Heart left ventricle (tissue), 16 donors: ENCODE measurements around the gene WDR90. TPM values are rescaled to one million over a fixed set of nuclear protein-coding genes. Genes with fewer than 3 reads are reported as not detected.

Experiments used
- ATAC-seq, 4 donors: fragments of 200-7000 bp; cut with Tn5 transposase; one replicate each; pipeline ENCODE4 v1.9.1; 2020 to 2022; ENCODE audit warnings: moderate library complexity in 4 of 4, mild to moderate bottlenecking in 3 of 4, moderate number of reproducible peaks in 1 of 4
- DNase-seq, 5 donors: peaks; one replicate each; pipeline ENCODE4 v3.0.0-alpha.2; 2020
- H3K27ac ChIP-seq, 12 donors: fragments of 200-600 bp; sonication (generic) in 4 of 12; one replicate each; pipeline versions ENCODE4 v1.5.0 to v1.8.0; 2016 to 2022; ENCODE audit warnings: mild to moderate bottlenecking in 2 of 12
- H3K27me3 ChIP-seq, 9 donors: fragments of 200-600 bp; sonication (generic) in 2 of 9; one replicate each; pipeline versions ENCODE4 v1.5.1 to v1.8.0; 2016 to 2022; ENCODE audit warnings: mild to moderate bottlenecking in 3 of 9
- H3K36me3 ChIP-seq, 9 donors: fragments of 200-600 bp; sonication (generic) in 2 of 9; one replicate each; pipeline versions ENCODE4 v1.5.0 to v1.8.0; 2018 to 2022; ENCODE audit warnings: mild to moderate bottlenecking in 2 of 9
- H3K4me1 ChIP-seq, 12 donors: fragments of 200-600 bp; sonication (generic) in 4 of 12; one replicate each; pipeline versions ENCODE4 v1.5.0 to v1.8.0; 2016 to 2022; ENCODE audit warnings: mild to moderate bottlenecking in 3 of 12
- H3K4me3 ChIP-seq, 12 donors: fragments of 200-600 bp; sonication (generic) in 4 of 12; one replicate each; pipeline versions ENCODE4 v1.5.0 to v1.8.0; 2017 to 2022; ENCODE audit warnings: mild to moderate bottlenecking in 9 of 12, moderate library complexity in 4 of 12
- H3K9me3 ChIP-seq, 12 donors: fragments of 200-600 bp; sonication (generic) in 4 of 12; one replicate each; pipeline versions ENCODE4 v1.5.0 to v1.8.0; 2016 to 2022; ENCODE audit warnings: mild to moderate bottlenecking in 1 of 12
- CTCF ChIP-seq, 12 donors: fragments of 200-600 bp; sonication (generic) in 4 of 12; IDR thresholded peaks; one replicate each; pipeline versions ENCODE4 v1.5.0 to v1.8.0; 2018 to 2022; ENCODE audit warnings: antibody characterized with exemption in 12 of 12, mild to moderate bottlenecking in 5 of 12
- POLR2A ChIP-seq, 2 donors: fragments of 450-650 bp; IDR thresholded peaks; one replicate each; pipeline ENCODE4 v1.6.1; 2017; ENCODE audit warnings: antibody characterized with exemption in 2 of 2, mild to moderate bottlenecking in 2 of 2, moderate library complexity in 2 of 2
- WGBS, 4 donors: extraction: QIAGEN DNeasy Blood & Tissue Kit in 2 of 4; methylation state at CpG; one replicate each; pipeline versions ENCODE4 v1.1.5 to v1.1.7; 2013 to 2018; 5-methylcytosine and 5-hydroxymethylcytosine counted together
- intact Hi-C, 10 donors: fragments of 100-400 bp; cut with DNase I; formaldehyde crosslinking; loops; one replicate each; pipeline versions ENCODE4 v1.11.1 to v1.14.2; 2022
- polyA plus RNA-seq, 2 donors: library from polyadenylated mRNA; stranded (reverse); fragments of 200-250 nt; gene quantifications; one replicate each; pipeline ENCODE4 v1.2.3, GENCODE V29; 2013
- total RNA-seq, 9 donors: library from RNA; depleted of rRNA in 2 of 9; stranded (reverse); fragments of >200 nt in 2 of 9; fragmentation: NEBNext Ultra II Directional in 3 of 9; extraction: Animal tissue kit (Norgen Biotek cat#: 25700) in 3 of 9; gene quantifications; one replicate each; pipeline versions ENCODE4 v1.1.0 to v1.2.4, GENCODE V29; 2016 to 2023
- donor health status: ischemic (EF 13 %, LVEDD 7.1; RV severe dilation, severe dysfunction).
- donor health status: healthy with polysubstance abuse.
- donor health status: DM: no; HTN: yes; CAD: no.
- donor health status: DM: no; HTN: no; CAD: no.
- donor health status: ischemic (EF 25% LVEDD 6.9; RV normal size, moderate dysfunction).
- donor health status: ischemic (EF 25% LVEDD 5.7; RV mildly dilated, moderate dysfunction).
- donor health status: healthy.
- donor health status: DM: yes; HTN: yes; CAD: no.
- donor health status: ischemic (EF 35%, LVEDD 5.7; RV mildly dilated, moderate dysfunction).
- donor health status: nonischemic (EF 11% LVEDD 7.7; RV severe dilation, severe dysfunction).
- donor health status: DM: yes; HTN: yes; CAD: no.
- donor health status: PGD.
- donor health status: ischemic (EF 29% LVEDD 5.4; RV normal size, mild dysfunction).
- donor health status: nonischemic (EF 23%, LVEDD 6.1; RV moderate dilation, normal function).

The WDR90 gene
- total and polyA plus RNA-seq, 11 donors: 3.7 to 17.4 (median 8.6) TPM

- no peak for TF ChIP-seq CTCF (IDR thresholded peaks at IDR 0.05)
- no peak for TF ChIP-seq POLR2A (IDR thresholded peaks at IDR 0.05)
- peaks cover 0 to 19% (median 0%) of the 10 kb centered on the region in 12 donors for H3K4me1 ChIP-seq
- H3K27ac ChIP-seq: no peak overlapping the region
- no peaks in the 10 kb centered on the region for H3K36me3 ChIP-seq
- DNase-seq (no peak), ATAC-seq (no peak)
- no peak overlapping the region for H3K4me3 ChIP-seq
- WGBS, 4 donors: 93 to 97% (median 94%) methylated on average over 16 to 22 of the region's 22 CpGs
- H3K27me3 ChIP-seq: no peaks in the 10 kb centered on the region
- peaks cover 0 to 7% (median 0%) of the 10 kb centered on the region in 12 donors for H3K9me3 ChIP-seq
- intact Hi-C loops: no loop called here
Measured at GRCh38 chr16:606656-607307, 42.4 kb upstream of the WDR90 start.

- no peak overlapping the region for H3K27ac ChIP-seq
- DNase-seq: no peak
- TF ChIP-seq POLR2A (IDR thresholded peaks at IDR 0.05): no peak
- no peak for TF ChIP-seq CTCF (IDR thresholded peaks at IDR 0.05)
- H3K4me1 ChIP-seq: peaks cover 0 to 19% (median 0%) of the 10 kb centered on the region in 12 donors
- H3K9me3 ChIP-seq: peaks cover 0 to 7% (median 0%) of the 10 kb centered on the region in 12 donors
- H3K4me3 ChIP-seq: no peak overlapping the region
- 89 to 93% (median 90%) methylated on average over 10 of the region's 10 CpGs for WGBS, 4 donors
- intact Hi-C loops: no loop called here
- H3K27me3 ChIP-seq: no peaks in the 10 kb centered on the region
- no peaks in the 10 kb centered on the region for H3K36me3 ChIP-seq
- no peak for ATAC-seq
Measured at GRCh38 chr16:608019-608418, 41.1 kb upstream of the WDR90 start.

GRCh38 chr16:609316-609715, 39.8 kb upstream of the WDR90 start:
- Histone ChIP-seq H3K4me1 (peaks cover 0 to 19% (median 0%) of the 10 kb centered on the region in 12 donors), H3K4me3 (no peak overlapping the region), H3K36me3 (no peaks in the 10 kb centered on the region), H3K27ac (no peak overlapping the region), H3K9me3 (peaks cover 0 to 7% (median 0%) of the 10 kb centered on the region in 12 donors), H3K27me3 (no peaks in the 10 kb centered on the region)
- TF ChIP-seq CTCF (IDR thresholded peaks at IDR 0.05): no peak
- no peak for TF ChIP-seq POLR2A (IDR thresholded peaks at IDR 0.05)
- no peak for DNase-seq
- WGBS, 4 donors: 85 to 90% (median 86%) methylated on average over 13 of the region's 13 CpGs
- no peak for ATAC-seq
- intact Hi-C loops: no loop called here

- Histone ChIP-seq H3K9me3 (peaks cover 0 to 4% (median 0%) of the 10 kb centered on the region in 12 donors), H3K36me3 (no peaks in the 10 kb centered on the region), H3K4me1 (peaks cover 0 to 19% (median 0%) of the 10 kb centered on the region in 12 donors), H3K4me3 (no peak overlapping the region), H3K27me3 (no peaks in the 10 kb centered on the region), H3K27ac (no peak overlapping the region)
- DNase-seq: no peak
- peak in 1 of 4 donors; percentile 27 for ATAC-seq
- no peak for TF ChIP-seq CTCF (IDR thresholded peaks at IDR 0.05)
- TF ChIP-seq POLR2A (IDR thresholded peaks at IDR 0.05): no peak
- WGBS, 4 donors: 91 to 97% (median 92%) methylated on average over 9 to 14 of the region's 14 CpGs
- intact Hi-C loops: no loop called here
Measured at GRCh38 chr16:609984-610383, 39.2 kb upstream of the WDR90 start.
